HG03469 (cell line): ENCODE data around the gene RCN2.

ENCODE experiments used
- ATAC-seq: cut with Tn5 transposase; IDR thresholded peaks from one replicate; pipeline ENCODE4 v1.9.1; 2021; ENCODE audit warnings: mild to moderate bottlenecking, moderate library complexity, moderate number of reproducible peaks; ENCODE audit not compliant: unreplicated experiment

The RCN2 gene

DNA sequence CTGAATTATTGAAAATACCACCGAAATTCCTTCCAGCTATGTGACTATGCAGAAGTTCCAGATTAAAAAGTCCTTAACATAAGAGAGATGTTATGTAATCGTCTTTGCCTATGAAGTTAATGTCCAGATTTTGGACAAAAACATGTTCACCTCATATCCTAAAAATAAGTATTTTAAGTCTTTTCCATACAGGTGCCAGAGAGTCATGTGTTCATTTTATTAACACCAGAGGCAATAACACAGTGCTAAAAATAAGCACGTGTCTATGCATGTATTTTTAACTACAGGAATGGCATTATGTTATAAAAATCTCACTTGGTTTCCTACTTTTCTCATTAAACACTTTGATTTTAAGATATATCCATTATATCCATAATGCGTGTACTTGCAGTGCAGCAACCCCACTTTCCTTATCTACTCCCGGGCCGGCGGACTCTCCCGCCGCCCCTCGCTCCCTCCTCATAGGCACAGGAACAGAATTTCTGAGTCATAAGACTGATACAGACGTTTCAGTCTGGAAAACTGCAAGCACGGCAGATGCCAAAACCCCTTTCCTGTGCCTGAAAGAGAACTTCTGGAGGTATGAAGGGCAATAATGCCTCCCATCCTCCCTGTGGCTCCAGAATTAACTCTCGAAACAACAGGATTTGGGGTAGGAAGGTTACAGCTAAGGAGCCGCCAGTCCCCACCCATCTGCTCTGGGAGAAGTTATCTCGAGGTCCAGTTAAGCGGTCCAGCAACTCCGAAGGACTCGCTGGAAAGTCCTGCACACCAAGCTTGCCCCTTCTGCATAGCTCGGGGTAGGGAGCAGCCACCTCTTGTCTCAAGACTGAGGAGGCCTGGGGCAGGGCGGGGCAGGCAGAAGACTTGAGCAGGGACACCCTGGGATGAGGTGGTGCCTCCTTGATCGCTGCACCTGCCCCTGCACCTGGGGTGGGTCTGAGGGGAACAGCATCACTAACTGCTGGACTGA lies 41.1 kb downstream of the RCN2 start:
- no peak for ATAC-seq

DNA sequence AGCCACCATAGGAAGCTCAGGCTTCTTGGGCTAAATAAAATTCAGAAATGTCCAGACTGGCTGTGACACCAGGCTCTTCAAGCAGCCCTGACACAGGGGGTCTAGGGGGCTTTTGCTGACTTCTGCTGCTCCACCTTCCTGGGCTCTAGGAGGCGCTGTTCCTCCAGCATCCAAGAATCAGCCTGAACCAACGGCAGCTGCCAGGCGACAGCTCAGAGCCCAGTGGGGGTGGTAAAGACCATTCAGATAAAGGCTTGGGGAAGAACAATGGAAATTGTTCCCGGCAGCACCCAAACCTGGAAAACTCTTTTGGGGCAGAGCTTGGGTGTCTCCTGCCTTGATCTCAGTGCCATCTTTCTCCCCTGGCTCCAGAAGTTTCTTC lies 41.8 kb downstream of the RCN2 start:
- no peak for ATAC-seq

DNA sequence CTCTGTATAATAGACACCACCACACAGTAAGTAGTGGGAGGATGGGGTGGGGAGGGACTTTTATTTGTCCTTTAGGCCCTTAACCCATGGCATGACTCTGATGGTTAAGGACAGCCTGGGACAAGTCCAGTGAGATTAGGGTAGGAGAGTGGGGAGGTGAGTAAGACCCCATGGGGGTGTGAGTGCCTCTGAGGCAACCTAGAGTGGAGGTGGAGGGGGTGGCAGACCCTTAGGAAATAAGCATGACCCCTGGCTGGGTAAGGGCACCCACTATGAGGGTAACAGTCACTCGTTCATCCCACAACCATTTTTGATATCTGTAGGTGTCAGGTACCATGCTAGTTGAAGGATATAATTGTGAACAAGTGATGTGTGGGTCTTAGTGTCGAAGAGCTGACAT lies 42.4 kb downstream of the RCN2 start:
- ATAC-seq: no peak

DNA sequence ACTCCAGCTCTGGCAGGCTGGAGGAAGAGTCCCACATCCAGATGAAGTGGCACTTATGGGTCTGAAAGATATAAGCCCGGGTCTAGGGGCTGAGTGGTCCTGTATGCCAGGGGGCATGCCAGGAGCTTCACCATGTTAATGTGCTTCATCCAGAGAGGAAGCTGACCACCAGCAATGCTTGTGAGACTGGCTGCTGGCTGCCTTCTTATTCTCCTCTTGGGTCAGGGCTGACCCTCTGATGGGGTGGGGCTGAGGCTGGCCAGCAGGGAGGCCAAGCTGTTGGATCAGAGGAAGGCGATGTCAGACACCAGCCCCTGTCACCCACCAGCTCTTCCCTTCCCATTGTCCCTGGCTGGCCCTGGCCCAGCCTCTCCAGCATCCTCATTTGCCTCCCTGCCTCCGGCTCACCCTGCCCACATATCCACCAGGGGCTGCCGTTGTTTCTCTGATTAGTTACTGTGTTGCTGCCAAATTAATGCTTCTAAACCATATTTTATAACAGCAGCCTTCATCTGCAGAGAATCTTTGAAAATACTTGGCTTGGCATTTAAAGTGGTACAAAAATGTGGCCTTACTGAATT lies 43.0 kb downstream of the RCN2 start:
- no peak for ATAC-seq

DNA sequence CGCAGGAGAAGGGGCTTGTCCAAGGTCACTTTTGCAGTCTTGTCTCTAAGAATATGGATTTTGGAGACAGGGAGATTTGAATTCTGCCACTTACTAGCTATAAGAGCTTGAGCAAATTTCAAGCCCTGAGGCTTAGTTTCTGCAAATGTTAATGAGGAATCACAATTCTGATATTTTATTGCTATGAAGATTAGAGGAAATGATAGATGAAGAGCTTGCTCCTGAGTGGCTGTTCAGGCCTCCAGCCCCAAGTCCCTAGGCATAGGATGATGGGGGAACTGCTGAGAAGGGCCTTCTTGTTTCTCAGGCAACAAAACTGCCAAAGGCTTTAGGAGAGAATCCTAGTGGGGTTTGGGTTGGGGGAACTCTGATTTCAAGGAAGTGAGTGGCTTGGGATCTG lies 44.6 kb downstream of the RCN2 start:
- ATAC-seq: no peak

DNA sequence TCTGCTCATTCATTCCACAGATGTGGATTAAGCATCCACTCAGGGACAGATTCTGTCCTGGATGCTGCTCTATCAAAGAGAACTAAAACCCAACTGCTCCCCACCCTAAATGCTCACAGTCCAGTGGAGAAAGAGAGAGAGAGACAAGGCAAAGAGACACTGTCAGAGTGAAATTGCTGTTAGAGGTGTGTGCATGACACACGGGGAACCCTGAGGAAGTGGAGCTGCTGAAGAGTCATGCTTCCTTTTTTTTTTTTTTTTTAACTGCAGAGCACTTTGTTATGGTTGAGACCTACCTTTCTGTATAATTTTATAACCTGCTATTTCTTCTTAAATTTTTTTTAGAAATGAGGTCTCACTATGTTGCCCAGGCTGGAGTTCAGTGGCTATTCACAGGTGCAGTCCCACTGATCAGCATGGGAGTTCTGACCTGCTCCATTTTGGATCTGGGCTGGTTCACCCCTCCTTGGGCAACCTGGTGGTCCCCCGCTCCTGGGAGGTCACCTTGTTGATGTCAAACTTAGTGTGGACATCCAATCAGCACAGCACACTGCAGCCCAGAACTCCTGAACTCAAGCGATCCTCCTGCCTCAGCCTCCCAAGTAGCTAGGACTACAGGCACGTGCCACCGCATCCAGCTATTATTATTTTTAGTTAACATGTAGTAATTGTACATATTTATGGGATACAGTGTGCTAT lies 45.2 kb downstream of the RCN2 start:
- ATAC-seq: no peak

DNA sequence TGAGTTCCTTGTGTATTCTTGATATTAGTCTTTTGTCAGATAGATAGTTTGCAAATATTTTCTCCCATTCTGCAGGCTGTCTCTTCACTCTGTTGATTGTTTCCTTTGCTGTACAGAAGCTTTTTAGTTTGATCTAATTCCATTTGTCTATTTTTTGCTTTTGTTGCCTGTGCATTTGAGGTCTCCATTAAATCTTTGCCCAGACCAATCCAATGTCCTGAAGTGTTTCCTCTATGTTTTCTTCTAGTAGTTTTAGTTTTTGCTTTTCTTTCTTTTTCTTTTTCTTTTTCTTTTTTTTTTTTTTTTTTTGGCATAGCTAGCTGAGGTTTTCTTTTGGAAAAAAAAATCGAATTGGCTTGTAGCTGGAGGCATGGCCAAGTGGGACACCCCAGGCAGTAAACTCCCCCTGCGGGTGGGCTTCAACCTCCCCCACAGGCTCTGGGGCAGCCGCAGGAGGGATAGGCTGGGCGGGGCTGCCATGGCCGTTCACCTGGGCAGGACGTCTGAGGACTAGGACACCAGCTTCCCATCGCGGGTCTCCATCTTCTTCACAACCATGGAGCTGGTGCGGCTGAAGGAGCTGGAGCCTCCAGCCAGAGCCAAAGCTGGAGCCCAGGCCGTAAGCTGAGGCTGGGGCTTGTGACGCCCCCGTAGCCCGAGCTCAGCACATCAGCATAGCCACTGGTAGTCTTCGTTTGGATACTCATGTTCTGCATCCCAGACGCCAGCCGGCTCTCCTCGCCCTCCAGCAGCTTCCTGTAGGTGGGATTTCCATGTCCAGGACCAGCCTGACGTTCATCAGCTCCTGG lies 47.2 kb downstream of the RCN2 start:
- ATAC-seq: no peak

DNA sequence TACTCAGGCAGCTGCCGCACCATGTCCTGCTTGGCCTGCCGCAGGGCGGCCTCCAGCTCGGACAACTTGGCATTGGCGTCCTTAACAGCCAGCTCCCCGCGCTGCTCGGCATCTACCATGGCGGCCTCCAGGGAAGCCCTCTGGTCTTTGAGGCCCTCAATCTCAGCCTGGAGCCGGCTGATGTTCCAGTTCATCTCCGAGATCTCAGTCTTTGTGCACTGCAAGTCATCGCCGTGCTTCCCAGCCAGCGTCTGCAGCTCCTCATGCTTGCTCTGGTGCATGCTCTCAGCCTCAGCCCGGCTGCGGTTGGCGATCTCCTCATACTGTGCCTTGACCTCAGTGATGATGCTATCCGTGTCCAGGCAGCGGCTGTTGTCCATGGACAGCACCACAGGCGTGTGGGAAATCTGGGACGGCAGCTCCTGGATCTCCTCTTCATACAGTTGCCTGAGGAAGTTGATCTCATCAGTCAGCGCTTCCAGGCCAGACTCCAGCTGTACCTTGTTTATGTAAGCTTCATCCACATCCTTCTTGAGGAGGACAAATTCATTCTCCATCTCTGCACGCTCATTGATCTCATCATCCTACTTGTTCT lies 47.9 kb downstream of the RCN2 start:
- no peak for ATAC-seq

DNA sequence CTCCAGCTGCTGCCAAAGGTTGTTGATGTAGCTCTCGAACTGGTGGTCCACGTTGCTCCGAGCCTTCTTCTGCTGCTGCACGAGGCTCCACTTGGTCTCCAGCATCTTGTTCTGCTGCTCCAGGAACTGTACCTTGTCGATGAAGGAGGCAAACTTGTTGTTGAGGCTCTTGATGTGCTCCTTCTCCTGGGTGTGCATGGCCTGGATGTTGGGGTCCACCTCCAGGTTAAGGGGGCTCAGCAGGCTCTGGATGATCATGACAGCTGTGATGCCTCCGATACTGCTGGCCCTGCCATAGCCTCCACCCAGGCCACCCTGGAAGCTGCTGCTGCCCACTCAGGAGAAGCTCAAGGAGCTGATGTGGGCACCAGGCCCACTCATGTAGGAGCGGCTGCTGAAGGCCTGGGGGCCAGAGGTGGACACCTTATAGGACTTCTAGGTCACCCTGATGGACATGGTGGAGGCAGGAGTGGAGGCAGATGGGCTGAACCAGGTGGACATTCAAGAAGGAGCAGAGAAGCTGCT lies 48.5 kb downstream of the RCN2 start:
- no peak for ATAC-seq

DNA sequence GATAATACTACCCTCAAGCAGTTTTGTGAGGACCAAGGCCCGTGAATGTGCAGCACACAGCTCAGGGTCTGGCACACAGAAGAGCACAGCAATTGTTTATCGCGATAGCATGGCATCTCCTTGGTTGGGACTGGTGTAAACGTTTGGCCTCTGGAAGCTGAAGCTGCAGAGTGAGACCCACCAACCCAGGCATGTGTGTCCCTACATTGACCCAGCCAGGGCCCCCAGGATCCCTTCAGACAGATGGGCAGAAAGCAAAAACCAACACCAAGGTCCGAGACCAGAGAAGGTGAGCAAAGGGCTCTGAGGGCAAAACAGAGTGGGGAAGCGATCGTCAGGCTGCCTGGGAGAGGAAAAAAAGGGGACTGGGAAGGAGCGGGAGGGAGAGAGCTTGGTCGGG lies 50.8 kb downstream of the RCN2 start:
- ATAC-seq: no peak

DNA sequence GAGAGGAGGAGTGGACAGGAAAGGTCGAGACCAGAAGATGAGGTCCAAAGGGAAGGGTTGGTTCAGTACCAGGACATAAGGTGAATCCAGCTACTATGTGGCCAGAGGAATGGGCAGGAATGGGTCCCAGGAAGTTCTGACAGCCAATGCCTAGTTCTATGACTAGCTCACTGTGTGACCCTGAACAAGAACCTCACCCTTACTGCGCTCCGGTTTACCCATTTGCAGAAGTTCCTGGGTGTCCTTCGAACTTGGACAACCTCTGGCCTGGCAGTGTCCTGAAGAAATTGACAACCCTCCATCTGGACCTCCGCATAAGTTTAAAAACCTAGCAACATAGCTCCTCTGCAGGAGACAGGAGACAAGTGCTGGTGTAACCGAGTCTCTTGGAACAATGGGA lies 51.2 kb downstream of the RCN2 start:
- no peak for ATAC-seq

DNA sequence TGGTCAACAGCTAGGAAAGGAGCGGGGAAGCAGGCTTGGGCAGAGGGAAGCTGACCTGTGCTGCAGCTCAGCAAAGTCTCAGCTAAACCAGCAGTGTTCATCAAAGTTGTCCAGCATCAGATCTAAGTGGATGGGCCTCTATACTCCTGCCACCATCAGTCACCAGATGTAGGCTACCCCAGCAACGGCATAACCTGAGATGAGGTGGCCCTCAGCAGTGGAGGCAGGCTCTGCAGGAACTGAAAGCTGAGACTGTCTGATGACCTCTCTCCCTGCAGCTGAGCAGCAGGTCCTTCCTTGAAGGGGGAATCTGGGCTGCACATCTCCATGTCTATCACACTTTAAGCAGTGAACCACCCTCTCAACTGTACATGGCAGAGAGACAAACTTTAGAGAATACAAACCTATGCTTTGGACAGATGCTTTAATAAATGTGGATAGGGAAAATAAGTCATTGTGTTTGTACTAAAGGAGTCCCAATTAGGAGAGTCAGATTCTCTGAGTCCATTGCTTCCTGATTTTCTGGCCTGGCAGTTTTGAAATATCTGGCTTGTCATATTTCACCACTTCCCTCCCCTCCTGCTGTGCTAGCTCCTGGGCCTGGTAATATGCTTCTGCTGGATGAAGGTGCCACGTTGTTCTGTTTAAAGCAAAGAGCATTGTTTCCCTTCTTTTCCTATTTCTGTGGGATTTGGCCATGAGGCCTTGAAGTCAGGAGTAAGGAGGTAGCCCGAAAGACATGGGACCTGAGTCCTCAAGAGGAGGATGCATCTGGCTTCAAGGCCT lies 52.2 kb downstream of the RCN2 start:
- ATAC-seq: no peak

DNA sequence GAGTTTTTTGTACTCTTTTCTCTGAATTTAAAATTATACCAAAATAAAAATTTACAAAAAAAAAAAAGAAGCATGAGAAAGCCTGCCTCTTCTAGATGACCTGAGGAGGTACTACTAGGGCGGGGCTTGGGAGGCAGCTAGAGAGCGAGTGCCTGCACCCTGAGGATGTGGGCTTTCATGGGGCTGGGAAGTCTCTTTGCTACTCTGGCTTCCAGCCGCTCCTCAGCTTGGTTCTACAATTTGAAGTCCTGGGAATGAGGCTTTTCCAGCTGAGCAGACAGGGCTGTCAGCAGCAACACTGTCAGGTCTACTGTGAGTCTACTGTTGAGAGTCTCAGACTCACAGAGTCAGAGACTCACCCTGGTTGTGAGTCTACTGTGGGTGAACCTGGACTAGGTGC lies 55.2 kb downstream of the RCN2 start:
- no peak for ATAC-seq

DNA sequence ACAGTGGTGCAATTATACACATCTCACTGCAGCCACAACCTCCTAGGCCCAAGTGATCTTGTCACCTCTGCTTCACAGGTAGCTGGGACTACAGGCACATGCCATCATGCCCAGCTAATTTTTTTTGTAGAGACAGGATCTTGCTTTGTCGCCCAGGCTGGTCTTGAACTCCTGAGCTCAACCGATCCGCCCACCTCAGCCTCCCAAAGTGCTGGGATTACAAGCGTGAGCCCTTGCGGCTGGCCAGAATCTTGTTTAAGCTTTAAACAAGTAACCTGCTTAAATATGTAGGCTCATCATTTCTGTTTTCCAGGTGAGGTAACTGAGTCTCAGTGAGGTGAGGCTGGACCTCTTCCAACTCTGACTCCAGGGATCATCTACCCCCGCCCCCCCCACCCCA lies 55.7 kb downstream of the RCN2 start:
- ATAC-seq: no peak

DNA sequence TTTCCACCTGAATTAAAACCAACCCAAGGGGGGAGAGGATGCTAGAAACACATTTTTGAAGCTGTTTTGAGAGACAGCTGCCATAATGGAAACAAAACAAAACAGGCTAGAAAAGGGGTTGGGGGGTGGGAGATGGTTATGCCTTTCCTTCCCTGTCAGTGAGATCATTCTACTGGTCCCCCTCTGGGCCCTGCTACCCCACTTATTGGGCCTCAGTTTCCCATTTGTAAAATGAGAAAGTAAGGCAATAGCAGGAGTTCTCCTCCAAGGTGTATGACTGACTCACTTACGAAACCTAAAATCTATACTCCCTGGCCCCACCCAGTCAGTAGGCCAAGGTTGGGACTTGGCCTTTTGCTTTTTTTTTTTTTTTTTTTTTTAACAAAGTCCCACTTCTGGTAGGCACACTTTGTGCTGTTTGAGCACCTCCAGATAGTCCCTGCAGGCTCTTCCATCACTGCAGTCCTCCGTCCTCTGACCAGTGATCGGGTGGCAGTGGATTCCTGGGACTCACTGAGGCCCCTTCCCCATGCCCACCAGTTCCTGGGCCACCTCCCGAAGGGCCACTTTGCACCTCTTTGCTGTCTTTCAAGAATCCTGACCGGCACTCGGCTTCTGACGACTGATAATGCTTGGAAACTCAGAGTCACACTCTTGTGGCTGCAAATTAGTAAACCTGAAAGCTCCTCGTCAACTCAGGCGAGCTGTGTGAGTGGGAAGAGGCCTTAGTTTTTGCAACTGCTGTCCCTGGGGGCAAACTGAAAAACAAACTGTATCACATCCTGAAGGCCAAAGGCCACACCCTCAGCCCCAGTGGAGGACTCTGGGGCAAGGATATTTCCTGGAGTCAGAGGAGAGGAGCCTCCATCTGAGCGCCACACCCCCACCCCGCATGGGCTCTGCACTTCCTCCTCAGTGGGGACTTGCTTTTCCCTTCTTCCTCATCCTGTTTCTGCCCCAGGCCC lies 56.6 kb downstream of the RCN2 start:
- ATAC-seq: no peak

DNA sequence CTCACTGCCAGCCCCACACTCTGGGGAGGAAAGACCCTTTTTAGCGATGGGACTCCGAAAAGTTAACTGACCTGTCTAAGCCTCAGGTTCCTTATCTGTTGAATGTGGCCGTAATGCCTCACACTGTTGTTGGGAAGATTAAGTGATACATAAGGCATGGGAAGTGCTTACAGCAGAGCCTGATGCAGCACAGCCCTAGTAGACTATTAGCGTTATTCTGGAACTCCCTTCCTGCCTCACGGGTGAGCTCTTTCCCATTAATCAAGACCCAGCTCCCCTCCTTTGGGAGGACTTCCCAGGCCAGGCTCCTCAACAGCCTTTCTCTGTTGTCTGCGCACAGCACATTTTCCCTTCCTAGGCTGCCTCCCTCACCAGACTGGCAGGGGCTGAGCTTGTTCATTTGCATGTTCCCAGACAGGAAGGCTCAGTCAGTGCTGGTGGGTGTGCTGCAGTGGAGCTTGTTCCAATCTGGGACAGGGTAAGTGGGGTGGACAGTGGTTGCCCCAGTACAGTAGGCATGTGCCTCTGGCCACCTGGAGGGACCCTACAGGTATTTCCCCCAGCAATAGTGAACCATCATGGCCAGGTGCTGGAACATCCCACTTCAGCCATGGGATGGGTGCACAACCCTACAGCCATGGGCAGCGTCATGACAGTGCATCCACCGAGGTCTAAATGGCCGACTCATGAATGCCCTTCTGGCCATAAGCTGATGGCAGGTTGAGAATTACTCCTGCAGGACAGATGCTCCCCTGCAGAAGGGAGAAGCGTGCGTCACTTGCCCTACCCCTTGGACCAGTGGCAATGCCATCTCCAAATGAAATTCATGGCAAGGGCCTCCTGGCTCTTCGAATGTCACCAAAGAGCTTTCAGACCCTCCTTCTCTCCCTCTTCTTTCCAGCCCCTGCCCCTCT lies 57.6 kb downstream of the RCN2 start:
- ATAC-seq: no peak

DNA sequence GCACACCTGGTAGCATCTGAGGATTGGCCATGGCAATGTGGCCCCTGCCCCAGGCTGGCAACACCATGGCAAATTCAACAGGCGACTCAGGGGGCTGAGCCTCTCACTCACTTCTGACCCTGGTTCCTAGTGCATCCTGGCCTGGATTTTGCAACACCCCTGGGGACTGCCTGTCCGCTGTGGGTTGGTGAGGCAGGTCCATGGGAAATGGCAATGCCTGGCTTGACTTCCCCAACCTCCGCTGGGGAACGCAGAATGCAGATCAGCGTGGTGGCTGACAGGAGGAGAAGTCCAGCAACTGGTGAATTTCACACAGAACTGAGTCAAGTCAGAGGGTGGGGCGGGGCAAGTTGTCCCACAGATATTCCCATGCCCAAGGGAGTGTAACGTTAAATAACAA lies 59.5 kb downstream of the RCN2 start:
- ATAC-seq: no peak
